ENCODE results near the gene PRTFDC1.

The PRTFDC1 gene

DNA sequence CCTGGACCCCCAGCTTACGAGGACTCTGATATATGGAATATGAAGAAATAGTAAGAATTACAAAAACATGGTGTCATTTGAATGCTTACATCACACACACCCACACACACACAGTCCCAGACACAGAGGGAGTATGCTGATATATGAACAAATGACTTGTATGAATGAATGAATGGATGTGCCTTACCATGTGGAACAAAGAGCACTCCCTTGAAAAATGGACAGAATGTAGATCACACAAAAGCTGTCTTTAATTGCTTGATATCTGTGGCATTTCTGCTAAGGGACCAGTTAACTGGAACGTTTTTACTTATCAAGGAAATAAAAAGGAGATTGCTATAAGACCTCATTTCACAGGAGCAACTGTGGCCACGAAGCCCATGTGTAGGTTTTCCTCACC is 46.0 kb downstream of the PRTFDC1 start:
- TF ChIP-seq, protein P1, sequence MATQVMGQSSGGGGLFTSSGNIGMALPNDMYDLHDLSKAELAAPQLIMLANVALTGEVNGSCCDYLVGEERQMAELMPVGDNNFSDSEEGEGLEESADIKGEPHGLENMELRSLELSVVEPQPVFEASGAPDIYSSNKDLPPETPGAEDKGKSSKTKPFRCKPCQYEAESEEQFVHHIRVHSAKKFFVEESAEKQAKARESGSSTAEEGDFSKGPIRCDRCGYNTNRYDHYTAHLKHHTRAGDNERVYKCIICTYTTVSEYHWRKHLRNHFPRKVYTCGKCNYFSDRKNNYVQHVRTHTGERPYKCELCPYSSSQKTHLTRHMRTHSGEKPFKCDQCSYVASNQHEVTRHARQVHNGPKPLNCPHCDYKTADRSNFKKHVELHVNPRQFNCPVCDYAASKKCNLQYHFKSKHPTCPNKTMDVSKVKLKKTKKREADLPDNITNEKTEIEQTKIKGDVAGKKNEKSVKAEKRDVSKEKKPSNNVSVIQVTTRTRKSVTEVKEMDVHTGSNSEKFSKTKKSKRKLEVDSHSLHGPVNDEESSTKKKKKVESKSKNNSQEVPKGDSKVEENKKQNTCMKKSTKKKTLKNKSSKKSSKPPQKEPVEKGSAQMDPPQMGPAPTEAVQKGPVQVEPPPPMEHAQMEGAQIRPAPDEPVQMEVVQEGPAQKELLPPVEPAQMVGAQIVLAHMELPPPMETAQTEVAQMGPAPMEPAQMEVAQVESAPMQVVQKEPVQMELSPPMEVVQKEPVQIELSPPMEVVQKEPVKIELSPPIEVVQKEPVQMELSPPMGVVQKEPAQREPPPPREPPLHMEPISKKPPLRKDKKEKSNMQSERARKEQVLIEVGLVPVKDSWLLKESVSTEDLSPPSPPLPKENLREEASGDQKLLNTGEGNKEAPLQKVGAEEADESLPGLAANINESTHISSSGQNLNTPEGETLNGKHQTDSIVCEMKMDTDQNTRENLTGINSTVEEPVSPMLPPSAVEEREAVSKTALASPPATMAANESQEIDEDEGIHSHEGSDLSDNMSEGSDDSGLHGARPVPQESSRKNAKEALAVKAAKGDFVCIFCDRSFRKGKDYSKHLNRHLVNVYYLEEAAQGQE (IDR thresholded peaks at IDR 0.05; ENCODE audit: low read depth) = no peak
- TF ChIP-seq CEBPB (IDR thresholded peaks at IDR 0.05) = no peak
- no peak for TF ChIP-seq ZBTB7A (IDR thresholded peaks at IDR 0.05; ENCODE audit: low read depth)
- TF ChIP-seq CREB1 (IDR thresholded peaks at IDR 0.05; ENCODE audit: low read depth) = no peak
- TF ChIP-seq RAD21 (IDR thresholded peaks at IDR 0.05; ENCODE audit: low read depth) = no peak
- no peak for TF ChIP-seq TEAD4 (IDR thresholded peaks at IDR 0.05)

DNA sequence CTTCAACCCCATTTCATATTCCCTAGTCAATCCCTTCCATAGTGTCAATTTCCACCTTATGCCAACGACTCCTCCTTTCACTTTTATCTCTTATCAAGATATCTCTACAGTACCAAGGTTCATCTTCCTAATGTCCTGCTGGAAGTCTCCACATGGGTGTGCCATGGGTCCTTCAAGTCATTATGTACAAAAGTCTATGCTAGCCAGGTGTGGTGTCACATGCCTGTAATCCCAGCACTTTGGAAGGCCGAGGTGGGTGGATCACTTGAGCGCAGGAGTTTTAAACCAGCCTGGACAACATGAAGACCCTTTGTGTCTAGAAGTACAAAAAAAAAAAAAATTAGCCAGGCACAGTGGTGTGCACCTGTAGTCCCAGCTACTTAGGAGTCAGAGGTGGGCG is 47.6 kb downstream of the PRTFDC1 start:
- TF ChIP-seq TEAD4 (IDR thresholded peaks at IDR 0.05) = no peak
- TF ChIP-seq FOXM1 (IDR thresholded peaks at IDR 0.05; ENCODE audit: borderline replicate concordance, low read depth) = no peak
- no peak for TF ChIP-seq TAF1 (IDR thresholded peaks at IDR 0.05; ENCODE audit: low read depth)
- no peak for TF ChIP-seq NFIC (IDR thresholded peaks at IDR 0.05)
- TF ChIP-seq CEBPB (IDR thresholded peaks at IDR 0.05) = no peak
- TF ChIP-seq, protein P2, sequence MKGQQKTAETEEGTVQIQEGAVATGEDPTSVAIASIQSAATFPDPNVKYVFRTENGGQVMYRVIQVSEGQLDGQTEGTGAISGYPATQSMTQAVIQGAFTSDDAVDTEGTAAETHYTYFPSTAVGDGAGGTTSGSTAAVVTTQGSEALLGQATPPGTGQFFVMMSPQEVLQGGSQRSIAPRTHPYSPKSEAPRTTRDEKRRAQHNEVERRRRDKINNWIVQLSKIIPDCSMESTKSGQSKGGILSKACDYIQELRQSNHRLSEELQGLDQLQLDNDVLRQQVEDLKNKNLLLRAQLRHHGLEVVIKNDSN (IDR thresholded peaks at IDR 0.05) = no peak
- TF ChIP-seq TCF12 (IDR thresholded peaks at IDR 0.05; ENCODE audit: low read depth) = no peak
- TF ChIP-seq CREB1 (IDR thresholded peaks at IDR 0.05; ENCODE audit: low read depth) = no peak

DNA sequence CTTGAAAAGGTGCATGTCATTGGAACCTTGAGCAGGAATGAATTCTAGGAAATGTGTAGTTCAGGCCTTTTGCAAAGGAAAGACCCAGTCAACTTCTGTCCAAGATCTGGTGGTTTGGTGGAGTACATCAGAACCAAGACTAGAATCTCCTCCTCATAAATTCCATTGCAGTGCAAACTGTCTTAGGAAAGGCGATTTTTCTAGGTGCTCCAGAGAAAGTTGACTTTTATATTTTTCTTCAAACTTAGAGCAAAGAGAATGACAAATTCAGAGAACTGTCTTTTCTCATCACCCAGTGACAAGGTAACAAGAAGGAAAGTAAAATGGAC is 50.0 kb downstream of the PRTFDC1 start:
- TF ChIP-seq TEAD4 (IDR thresholded peaks at IDR 0.05) (no peak), ZBTB7A (IDR thresholded peaks at IDR 0.05; ENCODE audit: low read depth) (no peak), CREB1 (IDR thresholded peaks at IDR 0.05; ENCODE audit: low read depth) (no peak), EGR1 (IDR thresholded peaks at IDR 0.05) (no peak), TCF12 (IDR thresholded peaks at IDR 0.05; ENCODE audit: low read depth) (no peak), NFIC (IDR thresholded peaks at IDR 0.05) (no peak), TAF1 (IDR thresholded peaks at IDR 0.05; ENCODE audit: low read depth) (no peak), YY1 (IDR thresholded peaks at IDR 0.05; ENCODE audit: low read depth) (no peak), RAD21 (IDR thresholded peaks at IDR 0.05; ENCODE audit: low read depth) (no peak)
- TF ChIP-seq, protein P1 (IDR thresholded peaks at IDR 0.05; ENCODE audit: low read depth) = no peak

DNA sequence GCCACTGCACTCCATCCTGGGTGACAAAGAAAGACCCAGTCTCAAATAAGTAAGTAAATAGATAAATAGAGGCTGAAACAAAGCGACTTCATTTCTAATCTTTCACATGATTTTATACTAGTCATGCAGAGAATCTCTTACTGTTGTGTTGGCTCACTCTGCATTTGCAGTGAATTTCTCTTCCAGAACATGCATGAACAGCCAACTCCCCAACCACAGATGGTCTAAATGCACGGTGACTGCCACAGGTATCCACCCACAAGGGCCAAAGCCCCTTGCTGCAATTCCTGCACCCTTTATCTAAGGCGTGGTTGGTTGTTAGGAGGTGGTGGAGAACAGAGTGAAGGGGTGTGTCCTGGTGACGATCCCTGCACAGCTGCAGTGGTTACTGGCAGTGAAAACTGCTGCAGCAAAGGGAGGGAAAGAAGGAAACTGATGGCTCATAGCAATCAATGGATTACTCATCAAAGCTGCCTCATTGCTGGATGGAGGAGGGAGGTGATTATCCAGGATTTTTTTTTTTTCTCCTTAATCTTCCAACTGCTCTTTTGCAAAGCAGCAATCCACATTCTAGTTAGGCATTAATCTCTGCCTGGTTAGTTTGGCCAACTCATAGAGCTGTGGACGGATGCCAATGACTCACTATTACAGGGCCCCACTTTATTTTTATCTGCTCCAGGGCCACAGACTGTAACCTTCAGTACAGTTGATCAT is 50.6 kb downstream of the PRTFDC1 start:
- TF ChIP-seq, protein P2 (IDR thresholded peaks at IDR 0.05) = no peak
- TF ChIP-seq CEBPB (IDR thresholded peaks at IDR 0.05) (no peak), RAD21 (IDR thresholded peaks at IDR 0.05; ENCODE audit: low read depth) (peak; percentile 10; the same call in 1 of the 2 replicates), YY1 (IDR thresholded peaks at IDR 0.05; ENCODE audit: low read depth) (no peak), EP300 (IDR thresholded peaks at IDR 0.05; ENCODE audit: borderline replicate concordance) (no peak), TAF1 (IDR thresholded peaks at IDR 0.05; ENCODE audit: low read depth) (no peak), NFIC (IDR thresholded peaks at IDR 0.05) (peak; percentile 73)

DNA sequence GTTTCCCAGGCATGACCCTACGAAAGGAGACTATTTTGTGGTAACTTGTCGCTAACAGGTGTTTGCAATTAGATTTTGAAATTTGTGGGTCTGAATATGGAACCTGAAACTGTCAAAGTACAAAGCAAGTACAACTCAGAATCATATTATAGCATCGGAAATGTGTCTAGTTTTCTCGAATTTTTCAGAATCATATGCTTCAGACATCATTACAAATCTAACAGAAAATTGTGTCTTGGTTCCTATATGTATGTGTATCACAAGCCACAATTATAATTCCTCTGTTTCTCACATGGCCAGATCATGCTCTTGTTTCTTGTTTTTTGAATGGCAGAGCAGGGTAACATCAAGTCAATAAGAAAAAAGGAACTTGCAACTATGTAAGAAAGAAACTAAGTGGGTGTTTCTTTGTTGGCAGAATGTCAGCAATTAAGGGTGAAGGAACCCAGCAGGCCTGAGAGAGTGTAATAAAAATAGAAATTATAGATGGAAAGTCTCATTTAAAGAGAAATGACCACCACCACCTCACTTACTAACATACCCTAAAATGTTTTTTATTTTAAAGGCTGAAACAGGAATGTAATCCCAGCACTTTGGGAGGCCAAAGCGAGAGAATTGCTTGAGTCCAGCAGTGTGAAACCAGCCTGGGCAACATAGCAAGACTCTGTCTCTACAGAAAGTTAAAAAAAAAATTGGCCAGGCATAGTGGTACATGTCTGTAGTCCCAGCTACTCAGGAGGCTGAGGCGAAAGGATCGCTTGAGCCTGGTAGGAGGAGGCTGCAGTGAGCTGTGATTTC is 51.3 kb downstream of the PRTFDC1 start:
- TF ChIP-seq EP300 (IDR thresholded peaks at IDR 0.05; ENCODE audit: borderline replicate concordance) = no peak
- TF ChIP-seq, protein P2 (IDR thresholded peaks at IDR 0.05) = no peak
- no peak for TF ChIP-seq TAF1 (IDR thresholded peaks at IDR 0.05; ENCODE audit: low read depth)
- TF ChIP-seq, protein P1 (IDR thresholded peaks at IDR 0.05; ENCODE audit: low read depth) = no peak
- no peak for TF ChIP-seq EGR1 (IDR thresholded peaks at IDR 0.05)
- TF ChIP-seq, protein P3, sequence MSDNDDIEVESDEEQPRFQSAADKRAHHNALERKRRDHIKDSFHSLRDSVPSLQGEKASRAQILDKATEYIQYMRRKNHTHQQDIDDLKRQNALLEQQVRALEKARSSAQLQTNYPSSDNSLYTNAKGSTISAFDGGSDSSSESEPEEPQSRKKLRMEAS (IDR thresholded peaks at IDR 0.05) = no peak
- no peak for TF ChIP-seq CEBPB (IDR thresholded peaks at IDR 0.05)
- TF ChIP-seq ZBTB7A (IDR thresholded peaks at IDR 0.05; ENCODE audit: low read depth) = no peak
- no peak for TF ChIP-seq NFIC (IDR thresholded peaks at IDR 0.05)
- TF ChIP-seq RAD21 (IDR thresholded peaks at IDR 0.05; ENCODE audit: low read depth) = no peak
- TF ChIP-seq TCF12 (IDR thresholded peaks at IDR 0.05; ENCODE audit: low read depth) = no peak
- TF ChIP-seq TEAD4 (IDR thresholded peaks at IDR 0.05) = no peak
- TF ChIP-seq YY1 (IDR thresholded peaks at IDR 0.05; ENCODE audit: low read depth) = no peak
- TF ChIP-seq FOXM1 (IDR thresholded peaks at IDR 0.05; ENCODE audit: borderline replicate concordance, low read depth) = no peak
